ENCODE data around the gene CRACR2B. TPM values are rescaled to one million over a fixed set of nuclear protein-coding genes. Genes with fewer than 3 reads are reported as not detected.

CRACR2B gene
- total RNA-seq, 1 experiment from 2014 or later: 17.5 TPM

DNA sequence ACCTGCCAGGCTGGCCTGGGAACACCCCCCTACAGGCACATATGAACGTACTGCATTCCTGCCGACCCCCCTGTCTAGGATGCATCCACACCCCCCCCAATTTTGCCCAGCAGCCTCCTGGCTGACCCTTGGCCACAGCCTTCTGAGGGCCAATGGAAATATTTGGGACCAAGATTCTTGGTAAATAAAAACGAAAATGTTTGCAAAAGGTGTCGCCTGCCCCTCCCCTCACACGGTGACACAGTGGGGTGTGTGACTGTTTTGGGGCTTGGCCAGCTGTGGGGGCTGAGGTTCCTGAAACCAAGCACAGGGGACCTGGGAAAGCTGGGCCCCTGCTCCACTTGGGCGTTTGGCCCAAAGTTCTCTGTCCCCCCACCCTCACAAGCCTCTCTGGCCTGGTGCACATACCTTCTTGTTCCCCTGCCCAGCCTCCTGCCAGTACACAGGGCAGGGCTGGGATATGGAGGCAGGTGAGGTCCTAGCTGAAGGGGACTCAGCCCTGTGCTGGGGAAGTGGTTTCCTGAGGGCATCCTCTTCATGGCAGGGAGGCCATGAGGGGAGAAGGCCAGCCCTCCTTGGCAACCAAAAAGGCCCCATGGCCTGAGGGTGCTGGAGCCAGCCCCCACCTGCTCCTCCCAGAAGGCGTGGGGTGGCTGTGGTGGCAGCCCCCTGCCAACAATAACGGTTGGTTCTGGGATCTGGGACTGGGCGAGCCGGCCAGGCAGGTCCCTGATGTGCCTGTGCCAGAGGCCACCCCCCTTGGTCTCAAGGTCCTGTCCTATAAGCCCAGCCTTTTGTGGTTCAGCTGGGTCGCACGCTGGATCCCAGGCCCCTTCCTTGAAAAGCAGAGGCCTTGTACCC, 2.1 kb upstream of the CRACR2B start:
- intact Hi-C loops (cut with micrococcal nuclease; ENCODE audit: unreplicated experiment): no loop called here
- peak; percentile 56 to 58 for DNase-seq
- Histone ChIP-seq H3K4me2 (peak overlapping the region; percentile 84), H2AFZ (no peak overlapping the region), H3K36me3 (ENCODE audit: low read depth) (no peaks in the 10 kb centered on the region), H3K9me2 (ENCODE audit: insufficient read depth) (no peaks in the 10 kb centered on the region), H4K20me1 (ENCODE audit: insufficient read depth) (peaks cover 21% of the 10 kb centered on the region), H3K27ac (peak overlapping the region; percentile 44), H3F3A (ENCODE audit: insufficient read depth, low read depth) (peaks cover 11% of the 10 kb centered on the region; the same call in 1 of the 2 replicates), H3K9me3 (ENCODE audit: insufficient read depth, low read depth) (no peaks in the 10 kb centered on the region), H3K27me3 (ENCODE audit: insufficient read depth, low read depth) (no peaks in the 10 kb centered on the region), H3K4me3 (no peak overlapping the region), H3K4me1 (replicated peaks; ENCODE audit: insufficient read depth) (peaks cover 32% of the 10 kb centered on the region), H3K79me2 (ENCODE audit: low read depth) (peaks cover 13% of the 10 kb centered on the region)
- POLR2A ChIA-PET (ENCODE audit: unreplicated experiment): no interaction called here
- BruUV-seq (replicated peaks): no TSS peak
- CTCF ChIA-PET: no interaction called here
- TF ChIP-seq, protein P1, sequence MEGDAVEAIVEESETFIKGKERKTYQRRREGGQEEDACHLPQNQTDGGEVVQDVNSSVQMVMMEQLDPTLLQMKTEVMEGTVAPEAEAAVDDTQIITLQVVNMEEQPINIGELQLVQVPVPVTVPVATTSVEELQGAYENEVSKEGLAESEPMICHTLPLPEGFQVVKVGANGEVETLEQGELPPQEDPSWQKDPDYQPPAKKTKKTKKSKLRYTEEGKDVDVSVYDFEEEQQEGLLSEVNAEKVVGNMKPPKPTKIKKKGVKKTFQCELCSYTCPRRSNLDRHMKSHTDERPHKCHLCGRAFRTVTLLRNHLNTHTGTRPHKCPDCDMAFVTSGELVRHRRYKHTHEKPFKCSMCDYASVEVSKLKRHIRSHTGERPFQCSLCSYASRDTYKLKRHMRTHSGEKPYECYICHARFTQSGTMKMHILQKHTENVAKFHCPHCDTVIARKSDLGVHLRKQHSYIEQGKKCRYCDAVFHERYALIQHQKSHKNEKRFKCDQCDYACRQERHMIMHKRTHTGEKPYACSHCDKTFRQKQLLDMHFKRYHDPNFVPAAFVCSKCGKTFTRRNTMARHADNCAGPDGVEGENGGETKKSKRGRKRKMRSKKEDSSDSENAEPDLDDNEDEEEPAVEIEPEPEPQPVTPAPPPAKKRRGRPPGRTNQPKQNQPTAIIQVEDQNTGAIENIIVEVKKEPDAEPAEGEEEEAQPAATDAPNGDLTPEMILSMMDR (conservative IDR thresholded peaks at IDR 0.05): no peak
- TF ChIP-seq EZH2 (IDR thresholded peaks at IDR 0.05; ENCODE audit: low read depth): no peak

DNA sequence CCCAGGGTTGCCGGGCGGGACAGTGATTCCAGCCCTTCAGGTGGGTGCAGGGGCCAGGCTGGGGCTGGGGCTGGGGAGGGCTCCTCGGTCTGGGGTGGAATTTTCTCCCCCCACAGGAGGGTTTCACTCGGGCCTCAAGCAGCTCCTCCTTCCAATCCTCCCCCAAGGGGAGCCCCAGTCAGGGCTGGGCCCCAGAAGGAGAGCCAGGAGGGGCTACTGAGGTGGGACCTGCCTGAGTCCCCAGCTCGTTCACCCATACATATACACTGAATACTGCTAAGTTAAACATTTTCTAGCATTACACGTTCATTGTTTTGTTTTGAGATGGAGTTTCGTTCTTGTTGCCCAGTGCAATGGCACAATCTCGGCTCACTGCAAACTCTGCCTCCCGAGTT, 1.5 kb upstream of the CRACR2B start:
- intact Hi-C loops (cut with micrococcal nuclease; ENCODE audit: unreplicated experiment): no loop called here
- no TSS peak for BruUV-seq (replicated peaks)
- Histone ChIP-seq H3K9me2 (ENCODE audit: insufficient read depth) (no peaks in the 10 kb centered on the region), H3F3A (ENCODE audit: insufficient read depth, low read depth) (peaks cover 8% of the 10 kb centered on the region; the same call in 1 of the 2 replicates), H2AFZ (no peak overlapping the region), H3K4me2 (peak overlapping the region; percentile 84), H3K27me3 (ENCODE audit: insufficient read depth, low read depth) (no peaks in the 10 kb centered on the region), H3K4me1 (replicated peaks; ENCODE audit: insufficient read depth) (peaks cover 27% of the 10 kb centered on the region), H3K27ac (no peak overlapping the region), H3K9me3 (ENCODE audit: insufficient read depth, low read depth) (no peaks in the 10 kb centered on the region), H3K79me2 (ENCODE audit: low read depth) (peaks cover 9% of the 10 kb centered on the region), H3K4me3 (peak overlapping the region; percentile 57; the same call in 1 of the 2 replicates), H4K20me1 (ENCODE audit: insufficient read depth) (peaks cover 16% of the 10 kb centered on the region), H3K36me3 (ENCODE audit: low read depth) (no peaks in the 10 kb centered on the region)
- CTCF ChIA-PET: no interaction called here
- POLR2A ChIA-PET (ENCODE audit: unreplicated experiment): no interaction called here
- TF ChIP-seq EZH2 (IDR thresholded peaks at IDR 0.05; ENCODE audit: low read depth): no peak
- TF ChIP-seq, protein P1 (conservative IDR thresholded peaks at IDR 0.05): no peak
- peak in 1 of 2 experiments; percentile 16 for DNase-seq

DNA sequence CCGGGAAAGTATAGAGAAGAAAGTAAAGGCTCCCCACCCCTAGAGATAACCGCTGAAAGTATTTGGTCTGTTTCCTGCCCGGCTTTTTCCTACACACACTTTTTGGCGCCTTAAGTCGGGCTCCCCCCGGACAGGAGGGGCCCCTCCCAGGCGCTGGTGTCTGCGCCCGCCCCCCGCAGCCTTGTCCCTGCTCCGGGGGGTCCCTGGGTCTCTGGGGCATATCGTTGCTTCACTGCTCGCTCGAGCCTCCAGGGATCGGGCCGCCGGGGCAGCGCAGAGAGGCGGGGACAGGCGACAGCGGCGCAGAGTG, 928 bp upstream of the CRACR2B start:
- Histone ChIP-seq H3K4me1 (replicated peaks; ENCODE audit: insufficient read depth) (peaks cover 27% of the 10 kb centered on the region), H3K27ac (no peak overlapping the region), H2AFZ (peak overlapping the region; percentile 82; the same call in 1 of the 2 replicates), H3K9me3 (ENCODE audit: insufficient read depth, low read depth) (no peaks in the 10 kb centered on the region), H3K9me2 (ENCODE audit: insufficient read depth) (no peaks in the 10 kb centered on the region), H3K4me2 (peak overlapping the region; percentile 84), H4K20me1 (ENCODE audit: insufficient read depth) (peaks cover 11% of the 10 kb centered on the region), H3F3A (ENCODE audit: insufficient read depth, low read depth) (peaks cover 8% of the 10 kb centered on the region; the same call in 1 of the 2 replicates), H3K36me3 (ENCODE audit: low read depth) (no peaks in the 10 kb centered on the region), H3K4me3 (peak overlapping the region; percentile 57), H3K27me3 (ENCODE audit: insufficient read depth, low read depth) (no peaks in the 10 kb centered on the region), H3K79me2 (ENCODE audit: low read depth) (peaks cover 3% of the 10 kb centered on the region; the same call in 1 of the 2 replicates)
- intact Hi-C loops (cut with micrococcal nuclease; ENCODE audit: unreplicated experiment): no loop called here
- ChIA-PET POLR2A (ENCODE audit: unreplicated experiment) (no interaction called here), CTCF (no interaction called here)
- TF ChIP-seq, protein P1 (conservative IDR thresholded peaks at IDR 0.05): no peak
- no peak for TF ChIP-seq EZH2 (IDR thresholded peaks at IDR 0.05; ENCODE audit: low read depth)
- no TSS peak for BruUV-seq (replicated peaks)
- peak in 1 of 2 experiments; percentile 8 for DNase-seq
